Colonic mucosa (tissue), 4 donors: Measurements from ENCODE around the gene KLK3. TPM values are rescaled to one million over a fixed set of nuclear protein-coding genes. Genes with fewer than 3 reads are reported as not detected.
"Not testable (repeated sequence)": the region's sequence is repeated elsewhere in the genome, so short reads cannot be mapped to it uniquely, and the experiment has no call there.

Experiments used
- DNase-seq: peaks from one replicate; pipeline ENCODE4 v3.0.0-alpha.2; 2020
- H3K27ac ChIP-seq: fragments of 200-600 bp; one replicate; pipeline ENCODE4 v1.8.0; 2021
- H3K27me3 ChIP-seq: fragments of 200-600 bp; one replicate; pipeline ENCODE4 v1.8.0; 2021
- H3K36me3 ChIP-seq: fragments of 200-600 bp; one replicate; pipeline ENCODE4 v1.8.0; 2021
- H3K4me1 ChIP-seq: fragments of 200-600 bp; one replicate; pipeline ENCODE4 v1.8.0; 2021; ENCODE audit warnings: mild to moderate bottlenecking
- H3K4me3 ChIP-seq: fragments of 200-600 bp; one replicate; pipeline ENCODE4 v1.8.0; 2021
- H3K9ac ChIP-seq, 2 donors: one replicate each; pipeline ENCODE4 v1.7.0; 2013; ENCODE audit warnings: control low read depth in 2 of 2, low read depth in 2 of 2, low read length in 2 of 2
- H3K9me3 ChIP-seq: fragments of 200-600 bp; one replicate; pipeline ENCODE4 v1.8.0; 2021
- intact Hi-C: fragments of 100-400 bp; cut with DNase I; formaldehyde crosslinking; loops from one replicate; pipeline ENCODE4 v1.14.1; 2022
- total RNA-seq, 2 donors: library from RNA; stranded (reverse); fragmentation: NEBNext Ultra II Directional in 1 of 2; extraction: Animal tissue kit (Norgen Biotek cat#: 25700) in 1 of 2; gene quantifications; one replicate each; pipeline ENCODE4 v1.2.1, GENCODE V29; 2021
- TF ChIP-seq, protein P1 (sequence below): fragments of 200-600 bp; IDR thresholded peaks from one replicate; pipeline ENCODE4 v1.8.0; 2022; ENCODE audit warnings: antibody characterized with exemption, mild to moderate bottlenecking
- donor health status: healthy.
- donor health status: DM: no; HTN: no; CAD: no.
- donor health status: DM: no; HTN: no; CAD: no.

Gene KLK3
- 1 to 10 TPM; 2.4 to 2.5 TPM for total RNA-seq

DNA sequence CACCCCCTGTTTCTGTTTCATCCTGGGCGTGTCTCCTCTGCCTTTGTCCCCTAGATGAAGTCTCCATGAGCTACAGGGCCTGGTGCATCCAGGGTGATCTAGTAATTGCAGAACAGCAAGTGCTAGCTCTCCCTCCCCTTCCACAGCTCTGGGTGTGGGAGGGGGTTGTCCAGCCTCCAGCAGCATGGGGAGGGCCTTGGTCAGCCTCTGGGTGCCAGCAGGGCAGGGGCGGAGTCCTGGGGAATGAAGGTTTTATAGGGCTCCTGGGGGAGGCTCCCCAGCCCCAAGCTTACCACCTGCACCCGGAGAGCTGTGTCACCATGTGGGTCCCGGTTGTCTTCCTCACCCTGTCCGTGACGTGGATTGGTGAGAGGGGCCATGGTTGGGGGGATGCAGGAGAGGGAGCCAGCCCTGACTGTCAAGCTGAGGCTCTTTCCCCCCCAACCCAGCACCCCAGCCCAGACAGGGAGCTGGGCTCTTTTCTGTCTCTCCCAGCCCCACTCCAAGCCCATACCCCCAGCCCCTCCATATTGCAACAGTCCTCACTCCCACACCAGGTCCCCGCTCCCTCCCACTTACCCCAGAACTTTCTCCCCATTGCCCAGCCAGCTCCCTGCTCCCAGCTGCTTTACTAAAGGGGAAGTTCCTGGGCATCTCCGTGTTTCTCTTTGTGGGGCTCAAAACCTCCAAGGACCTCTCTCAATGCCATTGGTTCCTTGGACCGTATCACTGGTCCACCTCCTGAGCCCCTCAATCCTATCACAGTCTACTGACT lies at the start of gene KLK3:
KLK3 (plus strand) TSS at position 280 of the 775 bp plus-strand sequence; CDS start at position 321, 41 bp downstream.
- Histone ChIP-seq H3K9ac (no peak within 1 kb of the TSS), H3K4me1 (no peaks in the 10 kb centered on the region), H3K27me3 (no peaks in the 10 kb centered on the region), H3K4me3 (no peak within 1 kb of the TSS), H3K27ac (no peak within 1 kb of the TSS), H3K9me3 (no peaks in the 10 kb centered on the region), H3K36me3 (no peaks in the 10 kb centered on the region)
- intact Hi-C loops = no loop called here
- no peak for DNase-seq
- TF ChIP-seq, protein P1, sequence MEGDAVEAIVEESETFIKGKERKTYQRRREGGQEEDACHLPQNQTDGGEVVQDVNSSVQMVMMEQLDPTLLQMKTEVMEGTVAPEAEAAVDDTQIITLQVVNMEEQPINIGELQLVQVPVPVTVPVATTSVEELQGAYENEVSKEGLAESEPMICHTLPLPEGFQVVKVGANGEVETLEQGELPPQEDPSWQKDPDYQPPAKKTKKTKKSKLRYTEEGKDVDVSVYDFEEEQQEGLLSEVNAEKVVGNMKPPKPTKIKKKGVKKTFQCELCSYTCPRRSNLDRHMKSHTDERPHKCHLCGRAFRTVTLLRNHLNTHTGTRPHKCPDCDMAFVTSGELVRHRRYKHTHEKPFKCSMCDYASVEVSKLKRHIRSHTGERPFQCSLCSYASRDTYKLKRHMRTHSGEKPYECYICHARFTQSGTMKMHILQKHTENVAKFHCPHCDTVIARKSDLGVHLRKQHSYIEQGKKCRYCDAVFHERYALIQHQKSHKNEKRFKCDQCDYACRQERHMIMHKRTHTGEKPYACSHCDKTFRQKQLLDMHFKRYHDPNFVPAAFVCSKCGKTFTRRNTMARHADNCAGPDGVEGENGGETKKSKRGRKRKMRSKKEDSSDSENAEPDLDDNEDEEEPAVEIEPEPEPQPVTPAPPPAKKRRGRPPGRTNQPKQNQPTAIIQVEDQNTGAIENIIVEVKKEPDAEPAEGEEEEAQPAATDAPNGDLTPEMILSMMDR = no peak

DNA sequence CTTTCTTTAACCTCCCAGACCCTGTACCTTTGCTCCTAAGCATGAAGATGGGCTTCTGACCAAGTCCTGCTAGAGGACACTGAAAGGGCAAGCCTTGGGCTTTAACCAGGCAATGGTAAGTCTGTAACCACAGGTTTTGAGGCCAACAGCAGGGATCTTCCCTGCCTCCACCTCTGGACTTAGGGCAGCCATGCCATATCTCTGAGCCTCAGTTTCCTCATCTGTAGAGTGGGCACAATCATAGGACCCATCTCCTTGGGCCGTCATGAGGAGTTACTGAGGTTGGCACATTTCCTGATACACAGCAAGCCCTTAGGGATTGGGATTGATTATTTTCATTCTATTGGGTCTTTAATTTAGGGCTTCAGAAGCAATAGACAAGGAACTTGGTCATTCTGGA lies 45.9 kb upstream of the KLK3 start:
- intact Hi-C loops = no loop called here
- no peak for DNase-seq
- no peak overlapping the region for H3K27ac ChIP-seq
- no peaks in the 10 kb centered on the region for H3K27me3 ChIP-seq
- H3K36me3 ChIP-seq = no peaks in the 10 kb centered on the region
- no peak overlapping the region for H3K9ac ChIP-seq
- no peak overlapping the region for H3K4me3 ChIP-seq
- no peaks in the 10 kb centered on the region for H3K4me1 ChIP-seq
- TF ChIP-seq, protein P1 = no peak
- no peaks in the 10 kb centered on the region for H3K9me3 ChIP-seq

DNA sequence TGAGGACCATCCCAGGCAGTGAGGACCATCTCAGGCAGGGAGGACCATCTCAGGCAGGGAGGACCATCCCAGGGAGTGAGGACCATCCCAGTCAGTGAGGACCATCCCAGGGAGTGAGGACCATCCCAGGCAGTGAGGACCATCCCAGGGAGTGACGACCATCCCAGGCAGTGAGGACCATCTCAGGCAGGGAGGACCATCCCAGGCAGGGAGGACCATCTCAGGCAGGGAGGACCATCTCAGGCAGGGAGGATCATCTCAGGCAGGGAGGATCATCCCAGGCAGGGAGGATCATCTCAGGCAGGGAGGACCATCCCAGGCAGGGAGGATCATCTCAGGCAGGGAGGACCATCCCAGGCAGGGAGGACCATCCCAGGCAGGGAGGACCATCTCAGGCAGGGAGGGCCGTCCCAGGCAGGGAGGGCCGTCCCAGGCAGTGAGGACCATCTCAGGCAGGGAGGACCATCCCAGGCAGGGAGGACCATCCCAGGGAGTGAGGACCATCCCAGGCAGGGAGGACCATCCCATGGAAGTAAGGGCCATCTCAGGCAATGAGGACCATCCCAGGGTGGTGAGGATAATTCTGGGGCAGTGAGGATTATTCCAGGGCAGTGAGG lies 43.0 kb upstream of the KLK3 start:
- DNase-seq, H3K9ac ChIP-seq, H3K4me1 ChIP-seq, H3K27ac ChIP-seq, H3K4me3 ChIP-seq, H3K36me3 ChIP-seq, H3K27me3 ChIP-seq, H3K9me3 ChIP-seq, intact Hi-C loops: not testable (repeated sequence)

- H3K27me3 ChIP-seq = no peaks in the 10 kb centered on the region
- H3K4me1 ChIP-seq = no peaks in the 10 kb centered on the region
- H3K27ac ChIP-seq = no peak overlapping the region
- no peak overlapping the region for H3K9ac ChIP-seq
- H3K4me3 ChIP-seq = no peak overlapping the region
- intact Hi-C loops = no loop called here
- H3K9me3 ChIP-seq = no peaks in the 10 kb centered on the region
- no peak for DNase-seq
- TF ChIP-seq, protein P1 = no peak
- no peaks in the 10 kb centered on the region for H3K36me3 ChIP-seq
Measured at GRCh38 chr19:50812474-50812873, 42.2 kb upstream of the KLK3 start.

DNA sequence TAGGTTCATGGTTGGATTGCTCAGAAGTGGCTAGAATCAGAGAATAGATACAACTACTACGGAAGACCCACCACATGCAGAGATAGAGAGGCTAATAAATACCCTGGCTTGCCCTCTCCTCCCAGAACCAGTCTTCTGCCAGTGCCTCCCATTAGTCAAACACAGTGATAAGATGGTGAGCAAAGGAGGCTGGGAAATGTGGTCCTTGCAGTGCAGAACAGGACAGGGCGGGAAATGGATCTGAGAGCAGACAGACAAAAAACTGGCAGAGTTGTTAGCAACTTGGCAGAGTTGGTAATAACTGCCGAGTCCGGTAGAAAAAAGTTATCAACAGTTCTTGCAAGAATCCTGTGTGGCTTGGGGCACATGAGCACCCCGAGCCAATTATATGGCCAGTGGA lies 39.8 kb upstream of the KLK3 start:
- DNase-seq = no peak
- TF ChIP-seq, protein P1 = no peak
- no peaks in the 10 kb centered on the region for H3K9me3 ChIP-seq
- no peak overlapping the region for H3K9ac ChIP-seq
- H3K4me3 ChIP-seq = no peak overlapping the region
- no peak overlapping the region for H3K27ac ChIP-seq
- intact Hi-C loops = no loop called here
- H3K4me1 ChIP-seq = no peaks in the 10 kb centered on the region
- H3K36me3 ChIP-seq = no peaks in the 10 kb centered on the region
- H3K27me3 ChIP-seq = no peaks in the 10 kb centered on the region

GRCh38 chr19:50815439-50815838 lies 39.3 kb upstream of the KLK3 start:
- H3K36me3 ChIP-seq = no peaks in the 10 kb centered on the region
- TF ChIP-seq, protein P1 = no peak
- H3K4me3 ChIP-seq = no peak overlapping the region
- H3K27ac ChIP-seq = no peak overlapping the region
- intact Hi-C loops = no loop called here
- DNase-seq = no peak
- no peaks in the 10 kb centered on the region for H3K4me1 ChIP-seq
- H3K9me3 ChIP-seq = no peaks in the 10 kb centered on the region
- H3K9ac ChIP-seq = no peak overlapping the region
- no peaks in the 10 kb centered on the region for H3K27me3 ChIP-seq
